GM10847 (cell line): ENCODE data around the gene TMPRSS6.

ENCODE experiments used
- POLR2A ChIP-seq: IDR thresholded peaks from 2 replicates; pipeline ENCODE4 v1.6.1; 2011; ENCODE audit not compliant: insufficient read length; ENCODE audit errors: extremely low read depth

The TMPRSS6 gene

DNA sequence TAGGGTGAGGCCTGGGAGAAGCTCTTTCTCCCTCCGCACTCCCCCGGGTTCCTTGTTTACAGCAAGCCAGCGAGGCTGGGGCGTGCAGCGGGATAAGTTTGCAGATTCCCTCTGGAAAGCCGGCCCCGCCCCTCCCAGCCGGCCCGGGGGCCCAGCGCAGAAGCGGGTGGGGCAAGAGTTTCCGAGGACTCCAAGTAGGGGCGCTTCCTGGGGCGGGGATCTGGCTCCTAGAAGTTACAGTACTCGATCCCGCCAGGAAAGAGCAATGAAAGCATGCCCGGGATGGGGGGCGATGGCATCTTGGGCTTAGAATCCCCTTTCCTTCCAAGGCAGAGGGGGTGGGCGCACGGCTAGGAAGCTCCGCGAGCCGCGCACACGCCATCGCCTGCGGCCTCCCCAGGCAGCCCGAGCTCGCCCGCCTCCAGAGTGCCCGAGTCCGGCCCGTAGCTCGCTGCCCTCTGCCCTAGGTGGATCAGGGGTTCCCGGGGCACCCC lies 90.7 kb downstream of the TMPRSS6 start:
- no peak for TF ChIP-seq POLR2A

- TF ChIP-seq POLR2A, result no peak
Observed at GRCh38 chr22:37018086-37018814, 91.3 kb downstream of the TMPRSS6 start.

GRCh38 chr22:37017356-37017755 lies 92.2 kb downstream of the TMPRSS6 start:
- no peak for TF ChIP-seq POLR2A

GRCh38 chr22:37016134-37016910 lies 93.2 kb downstream of the TMPRSS6 start:
- no peak for TF ChIP-seq POLR2A

GRCh38 chr22:37015587-37015878 lies 94.0 kb downstream of the TMPRSS6 start:
- TF ChIP-seq POLR2A, result no peak
